GM23338 (cell line): ENCODE data around the gene KCNE1.
"Not testable (repeated sequence)": the region's sequence is repeated elsewhere in the genome, so short reads cannot be mapped to it uniquely, and the experiment has no call there.

ENCODE experiments used
- CREB1 ChIP-seq: fragments of 250-450 bp; sonication (Bioruptor Pico); IDR thresholded peaks from 2 replicates; pipeline ENCODE4 v1.5.0; 2020; ENCODE audit warnings: low read depth, mild to moderate bottlenecking, moderate library complexity
- CTCF ChIP-seq, 2 experiments: fragments of 200-600 bp in 1 of 2; sonication (generic) in 1 of 2; conservative IDR thresholded peaks; 2 replicates each; pipeline versions ENCODE4 v1.5.1 to v1.6.1; 2016 to 2017; ENCODE audit warnings: antibody characterized with exemption in 2 of 2, low read depth in 2 of 2, mild to moderate bottlenecking in 2 of 2, moderate library complexity in 1 of 2
- ETS1 ChIP-seq: IDR thresholded peaks from 2 replicates; pipeline ENCODE4 v1.6.1; 2016; ENCODE audit warnings: antibody characterized with exemption
- EZH2 ChIP-seq: fragments of 200-600 bp; sonication (generic); IDR thresholded peaks from one replicate; pipeline ENCODE4 v1.8.0; 2017; ENCODE audit warnings: antibody characterized with exemption, mild to moderate bottlenecking, low read depth; ENCODE audit not compliant: unreplicated experiment
- EZH2phosphoT487 ChIP-seq: fragments of 200-600 bp; sonication (generic); IDR thresholded peaks from one replicate; pipeline ENCODE4 v1.8.1; 2018; ENCODE audit warnings: antibody characterized with exemption; ENCODE audit not compliant: unreplicated experiment
- JUNB ChIP-seq: IDR thresholded peaks from one replicate; pipeline ENCODE4 v1.6.1; 2016; ENCODE audit warnings: antibody characterized with exemption; ENCODE audit not compliant: unreplicated experiment
- NANOG ChIP-seq: IDR thresholded peaks from 2 replicates; pipeline ENCODE4 v1.6.1; 2016; ENCODE audit warnings: antibody characterized with exemption, borderline replicate concordance
- POLR2AphosphoS5 ChIP-seq: IDR thresholded peaks from 2 replicates; pipeline ENCODE4 v1.6.1; 2016; ENCODE audit warnings: antibody characterized with exemption, low read depth
- REST ChIP-seq: IDR thresholded peaks from one replicate; pipeline ENCODE4 v1.6.1; 2018; ENCODE audit warnings: antibody characterized with exemption; ENCODE audit not compliant: unreplicated experiment
- STAT1 ChIP-seq: IDR thresholded peaks from one replicate; pipeline ENCODE4 v1.6.1; 2016; ENCODE audit warnings: antibody characterized with exemption; ENCODE audit not compliant: unreplicated experiment
- ZNF114 ChIP-seq: fragments of 250-450 bp; sonication (Bioruptor Pico); IDR thresholded peaks from 2 replicates; pipeline ENCODE4 v1.5.0; 2020; ENCODE audit warnings: mild to moderate bottlenecking, moderate library complexity
- ZNF331 ChIP-seq: fragments of 250-450 bp; sonication (Bioruptor Pico); IDR thresholded peaks from 2 replicates; pipeline ENCODE4 v1.5.0; 2020; ENCODE audit warnings: low read depth, mild to moderate bottlenecking, moderate library complexity
- ZNF462 ChIP-seq: fragments of 250-450 bp; sonication (Bioruptor Pico); IDR thresholded peaks from 2 replicates; pipeline ENCODE4 v1.5.0; 2020; ENCODE audit warnings: mild to moderate bottlenecking, moderate library complexity

GRCh38 chr21:34427339-34427738 is 84.7 kb downstream of the KCNE1 start:
- TF ChIP-seq CTCF (conservative IDR thresholded peaks at IDR 0.05; ENCODE audit: low read depth in 2 of 2); CREB1; REST; EZH2phosphoT487; EZH2; JUNB; POLR2AphosphoS5; ZNF114; ETS1; STAT1; ZNF331; NANOG; ZNF462 (CRISPR knock-in tag): not testable (repeated sequence)
